HT1080 (cell line): Measurements from ENCODE around the gene BMP6. TPM values are rescaled to one million over a fixed set of nuclear protein-coding genes. Genes with fewer than 3 reads are reported as not detected.
"Not testable (repeated sequence)": the region's sequence is repeated elsewhere in the genome, so short reads cannot be mapped to it uniquely, and the experiment has no call there.

Experiments
- DNase-seq: peaks from one replicate; pipeline ENCODE4 v3.0.0-alpha.2; 2015; ENCODE audit warnings: low read depth
- total RNA-seq: library from RNA; depleted of rRNA; stranded (reverse); fragments of >200 nt; shearing (Covaris generic); gene quantifications from 2 replicates; pipeline ENCODE4 v1.2.3, GENCODE V29; 2014

Gene BMP6
- total RNA-seq, 1 experiment from 2014 or later, result 4.0 TPM

- DNase-seq, result no peak
These were observed 156.0 kb downstream of the BMP6 start for GRCh38 chr6:7881765-7882500.

GRCh38 chr6:7882505-7883257, 156.8 kb downstream of the BMP6 start:
- no peak for DNase-seq

DNA sequence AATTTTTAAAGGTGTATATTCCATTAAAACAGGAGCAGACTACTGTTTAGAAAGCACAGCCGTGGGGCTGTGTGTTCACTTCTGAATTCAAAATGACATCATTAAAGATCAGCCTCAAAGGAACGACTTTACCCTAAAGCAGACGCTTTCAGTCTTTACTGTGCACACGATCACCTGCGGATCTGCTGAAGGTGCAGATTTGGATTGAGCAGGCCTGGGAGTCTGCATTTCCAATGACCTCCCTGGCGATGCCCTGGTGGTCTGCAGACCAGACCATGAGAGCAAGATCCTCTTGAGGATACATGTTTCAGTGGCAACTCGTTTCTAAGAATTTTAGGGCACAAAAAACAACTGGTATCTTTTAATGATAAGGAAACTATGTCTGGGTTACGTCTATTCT, 157.5 kb downstream of the BMP6 start:
- no peak for DNase-seq

- DNase-seq, result no peak
These were observed 160.2 kb downstream of the BMP6 start for GRCh38 chr6:7886132-7886531.

DNA sequence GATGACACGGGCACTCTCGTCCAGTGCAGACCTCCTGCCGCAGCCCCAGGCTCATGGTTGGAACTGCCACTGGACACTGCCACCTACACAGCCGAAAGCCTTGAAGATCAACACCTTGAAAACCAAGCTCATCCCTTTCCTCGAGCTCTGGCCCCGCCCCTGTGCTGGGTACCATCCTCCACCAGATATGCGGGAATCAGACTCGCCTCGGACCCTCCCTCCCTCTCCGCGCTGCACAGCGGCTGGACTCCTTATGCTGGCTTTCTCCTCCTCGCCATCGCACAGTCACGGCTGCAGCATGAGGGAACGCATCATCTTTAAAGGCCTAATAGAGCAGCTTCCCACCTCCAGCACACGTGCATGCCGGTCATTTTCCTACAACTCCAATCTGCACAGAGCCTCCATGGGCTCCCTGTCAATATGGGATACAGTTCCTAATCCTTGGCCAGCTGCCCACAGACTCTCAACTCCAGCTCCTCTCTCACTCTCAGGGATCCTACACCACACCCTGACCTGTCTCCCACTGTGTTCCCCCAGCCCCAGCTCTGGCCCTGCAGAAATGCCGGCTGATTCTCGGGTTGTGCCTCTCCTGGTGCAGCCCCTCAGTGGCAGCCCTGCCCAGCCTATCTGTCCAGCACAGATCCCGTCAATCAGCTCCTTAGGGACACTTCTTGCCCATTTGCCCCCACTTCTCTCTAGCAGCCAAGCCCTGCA, 161.5 kb downstream of the BMP6 start:
- no peak for DNase-seq

- no peak for DNase-seq
These were observed 162.9 kb downstream of the BMP6 start for GRCh38 chr6:7888587-7889357.

GRCh38 chr6:7891078-7891872, 165.4 kb downstream of the BMP6 start:
- no peak for DNase-seq

- not testable (repeated sequence) for DNase-seq
These were observed 166.5 kb downstream of the BMP6 start for GRCh38 chr6:7892367-7892766.

DNA sequence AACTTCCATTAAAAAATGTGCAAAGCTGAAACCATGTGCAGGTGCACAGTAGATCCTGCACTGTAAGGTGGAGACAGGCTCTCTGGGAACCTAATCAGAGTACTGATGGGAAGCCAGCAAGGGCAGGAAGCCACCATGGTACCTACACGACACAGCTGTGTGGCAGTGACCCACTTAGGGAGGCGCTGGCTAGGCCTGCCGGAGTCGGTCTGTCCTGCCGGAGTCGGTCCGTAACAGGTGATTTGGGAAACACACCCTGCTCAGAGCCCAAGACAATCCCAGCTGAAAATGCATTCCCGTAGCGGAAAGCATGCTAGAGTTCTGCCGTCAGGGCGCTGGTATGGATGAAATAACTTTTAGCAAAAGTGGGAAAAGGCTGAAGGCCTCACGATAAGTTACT, 167.4 kb downstream of the BMP6 start:
- DNase-seq, result no peak

DNA sequence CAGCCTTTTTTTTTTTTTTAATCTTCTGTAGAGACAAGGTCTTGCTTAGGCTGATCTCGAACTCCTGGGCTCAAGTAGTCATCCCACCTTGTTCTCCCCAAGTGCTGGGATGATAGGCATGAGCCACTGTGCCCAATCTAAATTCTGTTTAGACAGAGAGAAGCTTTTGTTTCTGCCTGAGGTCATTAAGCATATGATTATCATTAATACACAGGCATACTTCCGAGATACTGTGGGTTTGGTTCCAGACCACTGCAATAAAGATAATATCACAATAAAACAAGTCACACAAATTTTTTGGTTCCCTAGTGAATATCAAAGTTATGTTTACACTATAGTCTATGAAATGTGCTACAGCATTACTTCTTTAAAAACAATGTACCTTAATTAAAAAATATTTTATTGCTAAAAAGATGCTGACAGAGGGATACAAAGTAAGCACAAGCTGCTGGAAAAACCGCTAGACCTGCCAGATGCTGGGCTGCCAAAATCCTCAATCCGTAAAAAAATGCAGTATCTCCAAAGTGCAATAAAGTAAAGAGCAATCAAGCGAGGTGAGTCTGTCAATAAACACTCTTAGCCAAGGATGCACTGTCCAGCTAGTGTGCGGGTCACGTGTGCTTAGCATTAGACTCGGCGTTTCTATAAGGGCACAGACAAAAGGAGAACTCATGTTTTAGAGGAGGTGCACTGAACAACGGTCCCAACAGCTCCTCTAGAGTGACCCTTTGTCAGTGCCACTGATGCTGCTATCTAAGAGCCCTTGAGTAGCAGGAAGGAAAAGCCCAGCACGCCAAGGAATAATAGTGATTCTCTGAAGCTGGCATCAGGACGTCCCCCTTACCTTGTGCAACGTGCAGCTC, 168.6 kb downstream of the BMP6 start:
- DNase-seq, result no peak

GRCh38 chr6:7895125-7895423, 169.2 kb downstream of the BMP6 start:
- DNase-seq, result no peak

DNA sequence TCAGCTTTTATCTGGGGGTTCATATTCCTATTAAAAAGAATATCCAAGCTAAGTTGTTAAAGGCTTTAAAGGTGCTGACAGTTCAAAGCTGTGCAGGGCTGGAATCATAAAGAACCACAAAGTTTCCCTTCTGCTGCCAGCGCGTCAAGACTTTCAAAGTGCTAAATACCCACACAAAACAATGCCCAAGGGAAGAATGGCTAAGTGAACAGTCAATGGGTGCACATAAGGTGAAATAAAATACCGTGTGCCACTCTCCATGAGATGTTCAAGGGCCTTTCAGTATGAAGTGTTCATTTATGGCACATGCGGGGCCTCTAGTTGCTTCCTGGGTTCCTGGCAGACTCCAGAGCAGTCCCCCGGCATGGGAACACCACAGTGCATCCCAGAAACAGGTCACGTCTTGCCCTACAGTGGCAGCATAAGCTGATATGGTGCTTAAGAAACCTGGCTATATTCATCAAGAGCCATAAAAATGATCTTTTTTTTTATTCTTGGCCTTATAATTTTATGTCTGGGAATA, 170.6 kb downstream of the BMP6 start:
- DNase-seq, result no peak

DNA sequence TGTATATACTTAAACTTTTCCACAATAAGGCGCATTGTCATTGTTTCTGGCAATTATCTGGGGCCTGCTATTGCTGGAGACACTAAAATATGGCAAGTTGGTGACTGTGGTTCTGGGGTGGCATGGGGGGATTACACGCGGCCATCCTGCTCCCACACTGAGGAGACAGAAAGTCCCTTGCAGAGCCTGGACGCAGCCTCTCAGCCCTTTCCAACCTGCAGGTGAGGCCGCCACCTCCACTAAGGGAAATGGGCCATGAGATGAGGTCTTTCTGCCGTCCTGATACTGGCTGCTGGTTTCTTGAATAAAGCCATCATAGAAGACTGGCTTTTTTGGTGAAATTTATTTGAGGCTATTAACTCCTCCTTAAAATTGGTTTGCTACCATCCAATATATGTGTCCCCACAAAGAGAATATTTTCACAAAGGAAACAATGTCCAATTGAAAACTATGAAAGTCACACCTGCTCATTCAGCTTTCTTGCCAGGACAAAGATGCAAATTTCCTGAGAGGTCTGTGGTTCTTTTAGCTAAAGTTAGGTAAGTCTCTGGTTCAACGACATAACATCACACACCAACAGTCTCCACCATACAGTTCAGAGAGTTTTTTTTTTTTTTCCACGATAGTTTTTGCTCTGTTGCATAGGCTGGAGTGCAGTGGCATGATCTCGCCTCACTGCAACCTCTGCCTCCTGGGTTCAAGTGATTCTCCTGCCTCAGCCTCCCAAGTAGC, 171.7 kb downstream of the BMP6 start:
- DNase-seq, result no peak

GRCh38 chr6:7898193-7898586, 172.3 kb downstream of the BMP6 start:
- not testable (repeated sequence) for DNase-seq

GRCh38 chr6:7899101-7899888, 173.4 kb downstream of the BMP6 start:
- DNase-seq, result no peak

DNA sequence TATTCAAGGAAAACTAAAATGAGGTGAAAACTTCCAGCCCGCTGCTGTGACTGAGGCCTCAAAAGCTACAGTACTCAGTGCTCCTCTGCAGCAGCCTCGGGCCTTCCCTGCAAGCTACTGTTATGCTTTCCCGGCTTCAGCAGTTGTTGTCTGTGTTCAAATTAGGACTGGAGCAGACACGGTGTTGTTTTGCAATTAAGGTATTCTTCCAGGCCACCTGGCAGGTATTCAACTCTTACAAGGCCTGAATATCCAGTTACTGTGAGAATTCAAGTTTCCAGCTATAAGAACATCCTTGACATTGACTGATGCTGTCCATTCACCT, 174.0 kb downstream of the BMP6 start:
- DNase-seq, result no peak

DNA sequence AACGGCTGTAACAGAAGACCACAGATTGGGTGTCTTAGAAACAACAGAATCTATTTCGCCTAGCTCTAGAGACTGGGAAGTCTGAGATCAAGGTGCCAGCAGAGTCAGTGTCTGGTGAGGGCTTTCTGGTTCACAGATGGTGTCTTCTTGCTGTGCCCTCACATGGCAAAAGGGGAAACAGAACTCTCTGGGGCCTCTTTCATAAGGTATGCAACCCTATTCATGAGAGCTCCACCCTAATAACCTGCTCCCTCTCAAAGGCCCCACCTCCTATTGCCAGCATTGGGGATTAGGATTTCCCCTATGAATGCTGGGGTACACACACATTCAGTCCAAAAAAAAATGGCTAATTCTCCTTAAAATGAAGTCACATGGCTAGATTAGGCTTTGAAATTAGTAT, 174.7 kb downstream of the BMP6 start:
- DNase-seq, result no peak

DNA sequence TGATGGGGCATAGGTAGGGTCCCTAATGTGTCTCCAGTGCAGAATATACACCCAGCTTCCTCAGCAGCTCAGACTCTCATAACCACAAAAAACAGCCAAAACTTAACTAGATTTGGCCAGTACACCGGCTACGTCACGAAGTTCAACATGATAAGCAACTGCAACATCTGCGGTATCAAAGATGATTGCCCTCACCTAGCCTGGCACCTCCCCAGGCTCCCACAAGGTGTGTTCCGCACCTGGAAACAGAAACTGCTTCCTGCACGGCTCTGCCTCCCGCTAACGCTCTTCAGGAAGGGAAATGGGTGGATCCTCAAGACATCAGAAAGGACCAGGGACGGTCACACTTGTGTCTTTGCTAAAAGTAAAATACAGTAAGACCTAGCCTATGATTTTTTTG, 175.2 kb downstream of the BMP6 start:
- no peak for DNase-seq
